ENCODE results near the gene C1orf159. TPM values are rescaled to one million over a fixed set of nuclear protein-coding genes. Genes with fewer than 3 reads are reported as not detected.

The C1orf159 gene
- total and polyA plus RNA-seq, 2 donors (not counting 1 experiment from before 2014, with no cell fraction given): 23.0 to 25.6 TPM

- intact Hi-C loops (cut with micrococcal nuclease): loop anchor here (1.0 to 5.0 kb wide), 5 partner anchors 15 to 171 kb away; partner anchors contain the start of gene TTLL10
- Histone ChIP-seq H3K36me3 (replicated peaks in 1 of 2; ENCODE audit: control extremely low read depth in 1 of 2, control insufficient read depth in 1 of 2, extremely low read depth in 1 of 2, insufficient read depth in 2 of 2, low read length in 1 of 2) (no peaks in the 10 kb centered on the region), H4K20me1 (ENCODE audit: control insufficient read depth, insufficient read depth, low read length, poor library complexity, severe bottlenecking) (no peaks in the 10 kb centered on the region), H3K4me3 (ENCODE audit: control extremely low read depth in 1 of 5, extremely low read depth in 1 of 5, insufficient read depth in 1 of 5, low read depth in 2 of 5, low read length in 4 of 5) (no peak overlapping the region), H3K4me2 (replicated peaks; ENCODE audit: low read depth, low read length, poor library complexity, severe bottlenecking) (peak overlapping the region; percentile 84), H3K27ac (ENCODE audit: low read length in 2 of 2) (no peak overlapping the region), H2AFZ (ENCODE audit: insufficient read depth, low read depth, low read length, poor library complexity, severe bottlenecking) (peak overlapping the region; percentile 90), H3K9ac (ENCODE audit: low read length) (peak overlapping the region; percentile 50), H3K9me3 (ENCODE audit: control extremely low read depth in 1 of 3, control insufficient read depth in 2 of 3, insufficient read depth in 1 of 3, low read length in 2 of 3) (peaks cover 0 to 17% (median 0%) of the 10 kb centered on the region in 3 donors), H3K27me3 (replicated peaks in 1 of 4; ENCODE audit: control extremely low read depth in 1 of 4, control insufficient read depth in 3 of 4, insufficient read depth in 4 of 4, low read length in 3 of 4) (peaks cover 0 to 31% (median 3%) of the 10 kb centered on the region in 4 experiments), H3K4me1 (ENCODE audit: control insufficient read depth in 2 of 2, insufficient read depth in 2 of 2, low read length in 2 of 2) (peaks cover 30 to 37% of the 10 kb centered on the region in 2 donors), H3K79me2 (ENCODE audit: control insufficient read depth, insufficient read depth, low read length) (no peaks in the 10 kb centered on the region)
- ATAC-seq (ENCODE audit: low read depth) (peak; percentile 7), DNase-seq (no peak)
- Mint-ChIP-seq H3K9me3 (ENCODE audit: insufficient read depth) (no peaks in the 10 kb centered on the region), H3K4me3 (no peak overlapping the region), H3K4me1 (peaks cover 22% of the 10 kb centered on the region), H3K27ac (no peak overlapping the region), H3K27me3 (peaks cover 9% of the 10 kb centered on the region)
- POLR2A ChIA-PET: interaction anchor here (0.7 to 2.5 kb wide), 10 partner anchors 15 to 170 kb away, joined by 3 to 27 read pairs (median 6); no protein-coding TSS in a partner anchor
- WGBS (ENCODE audit: insufficient coverage): 62% methylated on average over 12 of the region's 15 CpGs
- TF ChIP-seq CTCF (IDR thresholded peaks at IDR 0.05) (no peak), EZH2 (IDR thresholded peaks at IDR 0.05; ENCODE audit: borderline replicate concordance, insufficient read depth, low read depth, low read length, poor library complexity, severe bottlenecking) (no peak)
- CTCF ChIA-PET: interaction anchor here (0.5 to 4.9 kb wide), 36 partner anchors 8 to 250 kb away, joined by 3 to 151 read pairs (median 5); partner anchors contain the start of genes TNFRSF18 and TTLL10
Observed at GRCh38 chr1:1121611-1122077, 5.8 kb upstream of the C1orf159 start.
